B cell (primary cell): ENCODE data around the gene KCNIP1. TPM values are rescaled to one million over a fixed set of nuclear protein-coding genes. Genes with fewer than 3 reads are reported as not detected.

ENCODE experiments used
- ATAC-seq: fragments of 200-7000 bp; cut with Tn5 transposase; one replicate; pipeline ENCODE4 v1.10.0; 2021; ENCODE audit warnings: low read depth, mild to moderate bottlenecking, moderate number of reproducible peaks, moderate library complexity
- CTCF ChIA-PET: fragments of 350-600 bp; sonication (Branson Sonifier 250); formaldehyde crosslinking; loops from one replicate; lab custom pipeline; 2021; ENCODE audit warnings: antibody characterized with exemption, inconsistent platforms; lab: Charles Lee
- POLR2A ChIA-PET: fragments of 350-600 bp; sonication (Branson Sonifier 250); formaldehyde crosslinking; loops from one replicate; lab custom pipeline; 2021; ENCODE audit warnings: antibody characterized with exemption; lab: Charles Lee
- DNase-seq: peaks from one replicate; pipeline ENCODE4 v3.0.0; 2013
- H2AFZ ChIP-seq: 2 replicates; pipeline ENCODE4 v1.6.1; 2012; ENCODE audit warnings: mild to moderate bottlenecking, low read depth, low read length; ENCODE audit not compliant: insufficient read depth, poor library complexity, severe bottlenecking
- H3K27ac ChIP-seq, 2 donors: 1 replicate in 1 of 2; 2 replicates in 1 of 2; pipeline ENCODE4 v1.5.1; 2012 to 2013; ENCODE audit warnings: low read length in 2 of 2, mild to moderate bottlenecking in 2 of 2, moderate library complexity in 1 of 2
- H3K27me3 ChIP-seq, 4 experiments: fragments of 200-600 bp in 1 of 4; sonication (generic) in 1 of 4; replicated peaks in 1 of 4; 1 replicate in 2 of 4; 2 replicates in 2 of 4; pipeline versions ENCODE4 v1.6.1 to v1.7.0; 2013 to 2016; ENCODE audit warnings: low read length in 3 of 4, mild to moderate bottlenecking in 2 of 4, mixed read lengths in 1 of 4, moderate library complexity in 1 of 4; ENCODE audit not compliant: insufficient read depth in 4 of 4, control insufficient read depth in 3 of 4; ENCODE audit errors: control extremely low read depth in 1 of 4
- H3K36me3 ChIP-seq, 2 experiments: replicated peaks in 1 of 2; 1 replicate in 1 of 2; 2 replicates in 1 of 2; pipeline versions ENCODE4 v1.6.1 to v1.7.1; 2013; ENCODE audit warnings: low read length in 1 of 2; ENCODE audit not compliant: insufficient read depth in 2 of 2, control insufficient read depth in 1 of 2; ENCODE audit errors: control extremely low read depth in 1 of 2, extremely low read depth in 1 of 2
- H3K4me1 ChIP-seq, 2 donors: fragments of 200-600 bp in 1 of 2; sonication (generic) in 1 of 2; 1 replicate in 1 of 2; 2 replicates in 1 of 2; pipeline versions ENCODE4 v1.5.1 to v1.6.1; 2013 to 2017; ENCODE audit warnings: low read length in 2 of 2; ENCODE audit not compliant: control insufficient read depth in 2 of 2, insufficient read depth in 2 of 2
- H3K4me2 ChIP-seq: replicated peaks from 2 replicates; pipeline ENCODE3; 2012; ENCODE audit warnings: mild to moderate bottlenecking, low read depth, low read length; ENCODE audit not compliant: poor library complexity, severe bottlenecking
- H3K4me3 ChIP-seq, 5 experiments: fragments of 200-600 bp in 1 of 5; sonication (generic) in 1 of 5; 1 replicate in 3 of 5; 2 replicates in 2 of 5; pipeline versions ENCODE4 v1.5.1 to v1.7.0; 2011 to 2016; ENCODE audit warnings: low read length in 4 of 5, mild to moderate bottlenecking in 4 of 5, low read depth in 2 of 5, control low read depth in 1 of 5, moderate library complexity in 1 of 5; ENCODE audit not compliant: insufficient read depth in 1 of 5; ENCODE audit errors: control extremely low read depth in 1 of 5, extremely low read depth in 1 of 5
- H3K79me2 ChIP-seq: fragments of 200-600 bp; sonication (generic); one replicate; pipeline ENCODE4 v1.6.0; 2016; ENCODE audit warnings: low read length; ENCODE audit not compliant: control insufficient read depth, insufficient read depth
- H3K9ac ChIP-seq: fragments of 200-600 bp; sonication (generic); 2 replicates; pipeline ENCODE4 v1.6.1; 2017; ENCODE audit warnings: mild to moderate bottlenecking, low read length, moderate library complexity
- H3K9me3 ChIP-seq, 3 donors: one replicate each; pipeline versions ENCODE4 v1.6.1 to v1.7.1; 2013; ENCODE audit warnings: low read length in 2 of 3; ENCODE audit not compliant: control insufficient read depth in 2 of 3, insufficient read depth in 1 of 3; ENCODE audit errors: control extremely low read depth in 1 of 3
- H4K20me1 ChIP-seq: 2 replicates; pipeline ENCODE4 v1.6.0; 2012; ENCODE audit warnings: mild to moderate bottlenecking, low read length; ENCODE audit not compliant: insufficient read depth, control insufficient read depth, poor library complexity, severe bottlenecking
- H3K27ac Mint-ChIP-seq: one replicate; pipeline ENCODE4 v1.8.0; 2021; ENCODE audit warnings: mixed read lengths
- H3K27me3 Mint-ChIP-seq: one replicate; pipeline ENCODE4 v1.8.0; 2021; ENCODE audit warnings: mixed read lengths
- H3K4me1 Mint-ChIP-seq: one replicate; pipeline ENCODE4 v1.8.0; 2021; ENCODE audit warnings: mixed read lengths
- H3K4me3 Mint-ChIP-seq: one replicate; pipeline ENCODE4 v1.8.0; 2021; ENCODE audit warnings: mixed read lengths
- H3K9me3 Mint-ChIP-seq: one replicate; pipeline ENCODE4 v1.8.0; 2022; ENCODE audit warnings: mixed read lengths; ENCODE audit not compliant: insufficient read depth
- CTCF ChIP-seq: fragments of 200-600 bp; IDR thresholded peaks from one replicate; pipeline ENCODE4 v1.8.0; 2022; ENCODE audit warnings: antibody characterized with exemption, mild to moderate bottlenecking
- EZH2 ChIP-seq: IDR thresholded peaks from 2 replicates; pipeline ENCODE4 v1.6.1; 2012; ENCODE audit warnings: borderline replicate concordance, low read depth, mild to moderate bottlenecking, moderate library complexity, low read length; ENCODE audit not compliant: insufficient read depth, poor library complexity, severe bottlenecking
- WGBS: methylation state at CpG from one replicate; pipeline ENCODE4 v1.1.5; 2013; ENCODE audit warnings: missing lambda C conversion rate; ENCODE audit not compliant: insufficient coverage; 5-methylcytosine and 5-hydroxymethylcytosine counted together
- intact Hi-C: fragments of 100-400 bp; cut with micrococcal nuclease; formaldehyde crosslinking; loops from one replicate; pipeline ENCODE4 v1.10.0; 2022
- polyA plus RNA-seq: library from polyadenylated mRNA; depleted of rRNA; stranded (reverse); fragments of >200 nt; gene quantifications from 2 replicates; pipeline ENCODE4 v1.2.3, GENCODE V29; 2012
- total RNA-seq, 2 donors: library from RNA; stranded (reverse); fragments of 120-200 nt in 1 of 2; gene quantifications; 1 replicate in 1 of 2; 2 replicates in 1 of 2; pipeline versions ENCODE4 v1.2.3 to v1.2.4, GENCODE V29; 2013 to 2022

The KCNIP1 gene
- total and polyA plus RNA-seq, 2 donors (not counting 1 experiment from before 2014, with no cell fraction given), result not detected

- DNase-seq (no peak), ATAC-seq (no peak)
- Histone ChIP-seq H3K4me3 (no peak overlapping the region), H3K27me3 (peaks cover 0 to 3% (median 0%) of the 10 kb centered on the region in 4 experiments), H3K4me1 (no peaks in the 10 kb centered on the region), H4K20me1 (no peaks in the 10 kb centered on the region), H3K9ac (no peak overlapping the region), H3K36me3 (no peaks in the 10 kb centered on the region), H3K79me2 (no peaks in the 10 kb centered on the region), H3K4me2 (no peak overlapping the region), H3K27ac (no peak overlapping the region), H3K9me3 (no peaks in the 10 kb centered on the region), H2AFZ (no peak overlapping the region)
- TF ChIP-seq CTCF (no peak), EZH2 (no peak)
- ChIA-PET POLR2A (no interaction called here), CTCF (no interaction called here)
- Mint-ChIP-seq H3K9me3 (no peaks in the 10 kb centered on the region), H3K4me1 (no peaks in the 10 kb centered on the region), H3K4me3 (no peak overlapping the region), H3K27ac (no peak overlapping the region), H3K27me3 (peaks cover 6% of the 10 kb centered on the region)
- intact Hi-C loops, result no loop called here
- WGBS, result 88% methylated on average over 4 of the region's 5 CpGs
Observed at GRCh38 chr5:170769898-170770416, 266.1 kb downstream of the KCNIP1 start.

GRCh38 chr5:170771496-170771895, 267.7 kb downstream of the KCNIP1 start:
- DNase-seq, result no peak
- no peaks in the 10 kb centered on the region for H3K9me3 Mint-ChIP-seq
- Histone ChIP-seq H3K4me3 (no peak overlapping the region), H3K9me3 (no peaks in the 10 kb centered on the region), H3K9ac (no peak overlapping the region), H3K36me3 (no peaks in the 10 kb centered on the region), H3K4me2 (no peak overlapping the region), H4K20me1 (no peaks in the 10 kb centered on the region), H3K79me2 (no peaks in the 10 kb centered on the region), H3K27ac (no peak overlapping the region), H3K27me3 (peaks cover 0 to 3% (median 0%) of the 10 kb centered on the region in 4 experiments), H3K4me1 (peaks cover 0 to 9% of the 10 kb centered on the region in 2 donors), H2AFZ (no peak overlapping the region)
- POLR2A ChIA-PET, result no interaction called here
- intact Hi-C loops, result no loop called here
- no peak overlapping the region for H3K4me3 Mint-ChIP-seq
- H3K27ac Mint-ChIP-seq, result no peak overlapping the region
- TF ChIP-seq EZH2 (no peak), CTCF (no peak)
- CTCF ChIA-PET, result no interaction called here
- H3K4me1 Mint-ChIP-seq, result peaks cover 8% of the 10 kb centered on the region
- no peak for ATAC-seq
- H3K27me3 Mint-ChIP-seq, result peaks cover 6% of the 10 kb centered on the region
- 94% methylated on average over 15 of the region's 15 CpGs for WGBS
